ENCODE data around the gene CUTC. TPM values are rescaled to one million over a fixed set of nuclear protein-coding genes. Genes with fewer than 3 reads are reported as not detected.

The CUTC gene, protein sequence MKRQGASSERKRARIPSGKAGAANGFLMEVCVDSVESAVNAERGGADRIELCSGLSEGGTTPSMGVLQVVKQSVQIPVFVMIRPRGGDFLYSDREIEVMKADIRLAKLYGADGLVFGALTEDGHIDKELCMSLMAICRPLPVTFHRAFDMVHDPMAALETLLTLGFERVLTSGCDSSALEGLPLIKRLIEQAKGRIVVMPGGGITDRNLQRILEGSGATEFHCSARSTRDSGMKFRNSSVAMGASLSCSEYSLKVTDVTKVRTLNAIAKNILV
- 21.6 and 23.4 TPM in 2 replicates for total RNA-seq (2021)
- long read RNA-seq, transcript CUTC-203 (8 exons, 831 nt): minor isoform, 20 of 150 reads
- long read RNA-seq, transcript CUTC-202 (9 exons, 1,346 nt): major isoform, 77 of 150 reads
- long read RNA-seq, partial matches to known transcripts: 7 of 150 reads
- long read RNA-seq, other reads (novel, unspliced or antisense): 46 of 150 reads

DNA sequence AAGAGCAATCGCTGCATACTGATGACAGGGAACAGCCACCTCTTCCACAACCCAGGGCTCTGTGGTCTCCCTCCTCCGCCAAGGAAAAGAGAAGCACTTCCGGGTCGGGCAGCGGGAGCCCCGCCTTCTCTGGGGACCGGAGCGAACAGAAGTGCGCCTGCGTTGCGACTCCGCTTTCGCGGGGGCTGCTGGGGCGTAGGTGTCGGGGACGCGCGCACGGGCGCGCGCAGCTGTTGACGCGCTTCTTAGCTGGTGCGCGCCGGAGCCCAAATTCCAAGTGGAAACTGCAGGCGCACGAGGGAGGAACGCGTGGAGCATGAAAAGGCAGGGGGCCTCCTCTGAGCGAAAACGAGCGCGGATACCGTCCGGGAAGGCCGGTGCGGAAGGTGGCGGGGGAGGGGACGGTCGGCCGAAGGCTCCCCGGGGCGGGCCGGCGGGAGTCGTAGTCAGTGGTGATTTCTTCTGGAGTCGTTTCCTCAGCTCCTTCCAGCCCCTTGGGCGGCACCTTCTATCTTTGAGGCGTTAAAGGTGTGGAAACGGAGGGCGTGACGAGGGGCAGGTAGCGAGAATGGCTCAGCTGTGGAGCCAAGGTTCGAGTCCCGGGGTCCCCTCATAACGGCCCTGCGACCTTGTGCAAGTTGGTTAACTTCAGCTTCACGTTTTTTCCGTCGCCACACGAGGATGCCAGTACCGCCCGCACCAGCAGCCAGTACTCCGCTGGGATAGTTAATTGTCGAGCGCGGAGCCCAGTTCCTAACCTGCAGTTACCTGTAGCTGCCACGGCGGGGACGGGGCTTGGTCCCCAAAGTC is at the start of gene CUTC, which contains the start of gene COX15:
Gene CUTC (plus strand): TSS at position 202 of the 810 bp plus-strand sequence. CDS start 115 bp downstream, at position 317.
Gene COX15 (minus strand): TSS at position 95 of the 810 bp plus-strand sequence. CDS start 78 bp downstream, at position 17.
- TF ChIP-seq, protein P1, sequence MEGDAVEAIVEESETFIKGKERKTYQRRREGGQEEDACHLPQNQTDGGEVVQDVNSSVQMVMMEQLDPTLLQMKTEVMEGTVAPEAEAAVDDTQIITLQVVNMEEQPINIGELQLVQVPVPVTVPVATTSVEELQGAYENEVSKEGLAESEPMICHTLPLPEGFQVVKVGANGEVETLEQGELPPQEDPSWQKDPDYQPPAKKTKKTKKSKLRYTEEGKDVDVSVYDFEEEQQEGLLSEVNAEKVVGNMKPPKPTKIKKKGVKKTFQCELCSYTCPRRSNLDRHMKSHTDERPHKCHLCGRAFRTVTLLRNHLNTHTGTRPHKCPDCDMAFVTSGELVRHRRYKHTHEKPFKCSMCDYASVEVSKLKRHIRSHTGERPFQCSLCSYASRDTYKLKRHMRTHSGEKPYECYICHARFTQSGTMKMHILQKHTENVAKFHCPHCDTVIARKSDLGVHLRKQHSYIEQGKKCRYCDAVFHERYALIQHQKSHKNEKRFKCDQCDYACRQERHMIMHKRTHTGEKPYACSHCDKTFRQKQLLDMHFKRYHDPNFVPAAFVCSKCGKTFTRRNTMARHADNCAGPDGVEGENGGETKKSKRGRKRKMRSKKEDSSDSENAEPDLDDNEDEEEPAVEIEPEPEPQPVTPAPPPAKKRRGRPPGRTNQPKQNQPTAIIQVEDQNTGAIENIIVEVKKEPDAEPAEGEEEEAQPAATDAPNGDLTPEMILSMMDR (conservative IDR thresholded peaks at IDR 0.05): peak; percentile 58; the same call in 2 of the 3 replicates
- peak; percentile 98 for DNase-seq
- Histone ChIP-seq H3K9me3 (ENCODE audit: control insufficient read depth, low read depth, low read length) (no peaks in the 10 kb centered on the region), H3K9ac (ENCODE audit: extremely low read depth, insufficient read length, low read length) (peak within 1 kb of the TSS; percentile 93), H3K27ac (ENCODE audit: insufficient read length, low read depth, low read length) (peak within 1 kb of the TSS; percentile 7), H3K4ac (ENCODE audit: low read depth, low read length) (no peak within 1 kb of the TSS), H2BK5ac (ENCODE audit: insufficient read length, low read length) (no peak within 1 kb of the TSS), H3K23me2 (ENCODE audit: insufficient read length, low read depth, low read length, poor library complexity, severe bottlenecking) (no peaks in the 10 kb centered on the region), H3T11ph (ENCODE audit: low read length) (no peak within 1 kb of the TSS), H3K4me1 (ENCODE audit: insufficient read depth, low read length) (no peaks in the 10 kb centered on the region), H2AK5ac (ENCODE audit: insufficient read length, low read length) (no peak within 1 kb of the TSS), H3K79me1 (ENCODE audit: insufficient read depth, low read depth, low read length, poor library complexity, severe bottlenecking) (no peaks in the 10 kb centered on the region), H3K23ac (ENCODE audit: insufficient read length, low read depth, low read length) (no peak within 1 kb of the TSS), H3K56ac (ENCODE audit: insufficient read length, low read depth, low read length) (no peak within 1 kb of the TSS), H3K4me2 (ENCODE audit: insufficient read depth, insufficient read length, low read length) (peak within 1 kb of the TSS; percentile 52), H2BK15ac (ENCODE audit: low read depth, low read length) (no peak within 1 kb of the TSS), H2BK12ac (ENCODE audit: insufficient read length, low read depth, low read length) (no peak within 1 kb of the TSS), H3K14ac (ENCODE audit: insufficient read depth, low read length) (peak within 1 kb of the TSS; percentile 93), H4K20me1 (ENCODE audit: control insufficient read depth, insufficient read depth, insufficient read length) (no peaks in the 10 kb centered on the region), H3K79me2 (ENCODE audit: insufficient read depth, low read length) (no peaks in the 10 kb centered on the region), H3K27me3 (ENCODE audit: insufficient read depth, low read length) (no peaks in the 10 kb centered on the region), H2BK120ac (ENCODE audit: low read depth, low read length, poor library complexity, severe bottlenecking) (no peak within 1 kb of the TSS), H4K8ac (replicated peaks; ENCODE audit: insufficient read length, low read depth, low read length) (no peak within 1 kb of the TSS), H3K18ac (ENCODE audit: insufficient read length, low read depth, low read length) (peak within 1 kb of the TSS; percentile 97), H4K91ac (ENCODE audit: insufficient read length, low read depth, low read length) (no peak within 1 kb of the TSS), H2BK20ac (ENCODE audit: low read depth, low read length, poor library complexity, severe bottlenecking) (no peak within 1 kb of the TSS), H4K5ac (ENCODE audit: insufficient read length, low read depth, low read length) (peak within 1 kb of the TSS; percentile 55), H2AFZ (ENCODE audit: low read length) (peak within 1 kb of the TSS; percentile 85)
- peaks cover 18 to 37% (median 28%) of the 10 kb centered on the region in 3 experiments for H3K36me3 Mint-ChIP-seq (ENCODE audit: insufficient read depth in 1 of 3, low read depth in 3 of 3)
- no CpG with 5 or more reads among the region's 73 CpGs for WGBS (ENCODE audit: extremely low coverage, insufficient read length, low lambda C conversion rate)
- H3K4me1 Mint-ChIP-seq: peaks cover 8 to 14% of the 10 kb centered on the region in 2 experiments
- no peaks in the 10 kb centered on the region; a peak in 1 of 5 replicates for H3K9me3 Mint-ChIP-seq
- H3K27ac Mint-ChIP-seq: peak within 1 kb of the TSS; percentile 99
- H3K4me3 Mint-ChIP-seq: peak within 1 kb of the TSS; percentile 99
- no peaks in the 10 kb centered on the region for H3K27me3 Mint-ChIP-seq (ENCODE audit: low read depth)

All from H9 (cell line).